ENCODE results near the gene CLDN1.

DNA sequence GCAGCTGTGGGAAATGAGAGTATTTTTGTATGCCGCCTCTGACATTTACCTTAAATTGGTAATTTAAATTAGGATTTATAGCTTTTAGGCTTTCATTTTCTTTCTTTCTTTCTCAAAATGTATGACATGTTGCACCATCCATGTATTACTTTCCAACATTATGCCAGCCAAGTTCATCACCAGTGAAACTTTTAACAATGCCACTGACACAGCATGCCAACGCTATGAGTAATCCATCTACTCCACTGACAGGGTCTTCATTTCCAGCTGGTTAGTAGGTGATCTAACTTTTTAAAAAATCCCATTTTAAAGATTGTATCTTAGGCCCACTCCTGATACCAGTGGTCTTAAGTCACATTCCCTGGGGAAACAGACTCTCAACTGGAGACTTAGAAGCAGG lies 43.9 kb upstream of the CLDN1 start:
- TF ChIP-seq, protein P1, sequence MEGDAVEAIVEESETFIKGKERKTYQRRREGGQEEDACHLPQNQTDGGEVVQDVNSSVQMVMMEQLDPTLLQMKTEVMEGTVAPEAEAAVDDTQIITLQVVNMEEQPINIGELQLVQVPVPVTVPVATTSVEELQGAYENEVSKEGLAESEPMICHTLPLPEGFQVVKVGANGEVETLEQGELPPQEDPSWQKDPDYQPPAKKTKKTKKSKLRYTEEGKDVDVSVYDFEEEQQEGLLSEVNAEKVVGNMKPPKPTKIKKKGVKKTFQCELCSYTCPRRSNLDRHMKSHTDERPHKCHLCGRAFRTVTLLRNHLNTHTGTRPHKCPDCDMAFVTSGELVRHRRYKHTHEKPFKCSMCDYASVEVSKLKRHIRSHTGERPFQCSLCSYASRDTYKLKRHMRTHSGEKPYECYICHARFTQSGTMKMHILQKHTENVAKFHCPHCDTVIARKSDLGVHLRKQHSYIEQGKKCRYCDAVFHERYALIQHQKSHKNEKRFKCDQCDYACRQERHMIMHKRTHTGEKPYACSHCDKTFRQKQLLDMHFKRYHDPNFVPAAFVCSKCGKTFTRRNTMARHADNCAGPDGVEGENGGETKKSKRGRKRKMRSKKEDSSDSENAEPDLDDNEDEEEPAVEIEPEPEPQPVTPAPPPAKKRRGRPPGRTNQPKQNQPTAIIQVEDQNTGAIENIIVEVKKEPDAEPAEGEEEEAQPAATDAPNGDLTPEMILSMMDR (IDR thresholded peaks at IDR 0.05) = no peak
- TF ChIP-seq EZH2 (IDR thresholded peaks at IDR 0.05; ENCODE audit: borderline replicate concordance, insufficient read depth, low read depth, low read length, poor library complexity, severe bottlenecking) = no peak
